Measurements from ENCODE around the gene CYTH1.

DNA sequence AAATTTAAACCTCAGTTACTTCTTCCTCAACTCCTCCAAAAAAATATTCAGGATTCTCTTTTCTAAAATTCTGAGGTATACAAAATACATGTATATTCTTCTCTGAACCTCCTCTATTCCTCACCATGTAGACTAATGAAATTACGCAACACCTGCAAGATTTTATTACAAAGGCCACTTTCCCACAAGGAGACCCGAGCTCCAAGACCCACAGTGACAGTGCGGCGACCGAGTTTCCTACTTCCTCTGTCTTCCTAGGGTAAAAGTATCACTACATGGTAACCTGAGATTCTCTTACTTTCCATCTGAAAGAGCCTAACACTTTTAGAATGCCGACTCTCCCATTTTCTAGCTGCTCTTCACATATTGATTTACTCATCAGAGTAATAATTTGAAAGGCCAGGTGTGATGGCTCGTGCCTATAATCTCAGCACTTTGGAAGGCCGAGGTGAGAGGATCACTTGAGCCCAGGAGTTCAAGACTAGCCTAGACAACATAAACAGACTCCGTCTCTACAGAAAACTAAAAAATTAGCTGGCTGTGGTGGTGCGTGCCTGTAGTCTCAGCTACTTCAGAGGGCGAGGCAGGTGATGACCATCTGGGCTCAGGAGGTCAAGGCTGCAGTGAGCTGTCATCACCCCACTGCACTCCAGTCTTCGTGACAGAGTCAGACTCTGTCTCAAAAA, 35.7 kb downstream of the CYTH1 start:
- TF ChIP-seq, protein P1, sequence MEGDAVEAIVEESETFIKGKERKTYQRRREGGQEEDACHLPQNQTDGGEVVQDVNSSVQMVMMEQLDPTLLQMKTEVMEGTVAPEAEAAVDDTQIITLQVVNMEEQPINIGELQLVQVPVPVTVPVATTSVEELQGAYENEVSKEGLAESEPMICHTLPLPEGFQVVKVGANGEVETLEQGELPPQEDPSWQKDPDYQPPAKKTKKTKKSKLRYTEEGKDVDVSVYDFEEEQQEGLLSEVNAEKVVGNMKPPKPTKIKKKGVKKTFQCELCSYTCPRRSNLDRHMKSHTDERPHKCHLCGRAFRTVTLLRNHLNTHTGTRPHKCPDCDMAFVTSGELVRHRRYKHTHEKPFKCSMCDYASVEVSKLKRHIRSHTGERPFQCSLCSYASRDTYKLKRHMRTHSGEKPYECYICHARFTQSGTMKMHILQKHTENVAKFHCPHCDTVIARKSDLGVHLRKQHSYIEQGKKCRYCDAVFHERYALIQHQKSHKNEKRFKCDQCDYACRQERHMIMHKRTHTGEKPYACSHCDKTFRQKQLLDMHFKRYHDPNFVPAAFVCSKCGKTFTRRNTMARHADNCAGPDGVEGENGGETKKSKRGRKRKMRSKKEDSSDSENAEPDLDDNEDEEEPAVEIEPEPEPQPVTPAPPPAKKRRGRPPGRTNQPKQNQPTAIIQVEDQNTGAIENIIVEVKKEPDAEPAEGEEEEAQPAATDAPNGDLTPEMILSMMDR (conservative IDR thresholded peaks at IDR 0.05; ENCODE audit: low read length): no peak
- no peak for TF ChIP-seq EZH2phosphoT487 (IDR thresholded peaks at IDR 0.05; ENCODE audit: borderline replicate concordance, low read depth, low read length)

Measured in OCI-LY7 (cell line).